Measurements from ENCODE around the gene TRIM75. TPM values are rescaled to one million over a fixed set of nuclear protein-coding genes. Genes with fewer than 3 reads are reported as not detected.
"Not testable (repeated sequence)": the region's sequence is repeated elsewhere in the genome, so short reads cannot be mapped to it uniquely, and the experiment has no call there.

Gene TRIM75
- polyA plus RNA-seq (ENCODE audit: insufficient read length in 12 of 12) = under 1 TPM in 6 of 12 donors, not detected in 6; 0.09 to 0.31 (median 0.16) TPM
- long read RNA-seq, donor 1 = 0 reads
- long read RNA-seq, donor 2 = 0 reads
- long read RNA-seq, donor 3 = 0 reads
- long read RNA-seq, donor 4 = 0 reads
- long read RNA-seq, donor 5 = 0 reads
- long read RNA-seq, donor 6 = 0 reads
- long read RNA-seq, donor 7 = 0 reads
- long read RNA-seq, donor 8 = 0 reads
- long read RNA-seq, donor 9 = 0 reads
- long read RNA-seq, donor 10 = 0 reads
- long read RNA-seq, donor 11 = 0 reads

DNA sequence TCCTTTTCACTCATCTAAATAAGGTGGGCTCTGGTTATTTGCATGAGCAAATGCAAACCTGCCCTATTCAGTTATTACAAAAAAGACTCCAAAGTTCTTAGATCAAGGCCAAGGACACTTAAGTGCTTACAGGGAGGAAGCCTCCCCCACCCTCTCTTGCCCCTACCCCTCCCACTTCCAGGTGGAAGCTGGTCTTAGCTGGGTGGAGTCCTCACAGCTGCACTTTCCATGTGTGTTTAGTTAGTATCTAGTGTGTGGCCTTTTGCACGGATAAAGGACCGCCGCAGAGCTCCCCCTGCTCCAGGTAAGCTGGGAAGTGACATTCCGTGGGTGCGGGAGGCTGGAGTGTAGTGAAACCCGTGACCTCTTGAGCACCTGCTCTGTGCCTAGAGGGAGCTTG, at the start of gene TRIM75:
TRIM75 (plus strand) TSS at position 222 of the 400 bp plus-strand sequence. CDS start 5,282 bp downstream, outside the sequence.
- no peak for DNase-seq

DNA sequence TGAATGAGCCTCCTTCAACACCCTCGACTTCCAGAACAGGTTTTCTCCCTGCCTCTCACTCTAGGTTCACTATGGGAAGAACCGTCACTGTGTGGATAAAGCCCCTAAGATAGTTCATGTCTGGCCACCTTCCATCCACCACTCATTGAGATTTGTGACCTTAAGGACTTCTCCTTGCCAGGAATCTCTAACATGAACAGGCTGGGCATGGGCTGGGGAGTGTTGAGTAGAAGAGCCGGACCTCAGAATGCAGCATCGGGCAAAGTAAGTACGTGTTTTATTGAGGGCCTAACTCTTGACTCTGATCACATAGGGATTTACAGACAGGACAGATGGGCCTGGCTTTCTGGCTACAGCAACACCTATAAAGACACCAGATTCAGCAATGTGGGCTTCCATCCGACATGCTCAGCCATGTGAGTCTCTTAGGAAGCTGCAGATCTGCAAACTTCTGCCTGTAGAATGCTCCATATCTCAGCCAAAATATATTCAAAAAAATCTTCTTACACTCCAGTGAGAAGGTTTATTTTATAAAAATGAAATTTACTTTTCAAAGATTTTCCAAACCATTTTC, 48.2 kb upstream of the TRIM75 start:
- no peak for DNase-seq

GRCh38 chr4:165006456-165006855, 47.2 kb upstream of the TRIM75 start:
- DNase-seq = no peak

DNA sequence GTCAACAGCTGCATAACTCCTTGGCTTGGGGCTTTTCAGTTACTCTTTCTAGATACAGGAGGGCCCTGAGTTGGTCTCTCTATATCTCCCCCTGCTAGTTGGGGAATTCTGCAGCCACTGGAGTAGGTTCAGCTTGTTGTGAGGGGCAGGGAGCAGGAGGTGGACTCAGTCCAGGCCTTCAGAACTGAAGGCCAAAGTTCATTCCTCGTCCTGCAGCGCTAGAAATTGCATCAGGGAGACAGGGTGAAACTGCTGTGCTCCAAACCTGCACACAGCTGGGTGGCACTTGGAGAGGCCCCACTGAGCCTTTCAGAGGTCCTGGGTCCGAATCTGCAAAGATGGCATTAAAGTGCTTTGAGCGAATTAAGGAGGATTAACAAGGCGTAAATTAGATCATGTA, 46.8 kb upstream of the TRIM75 start:
- DNase-seq = no peak

DNA sequence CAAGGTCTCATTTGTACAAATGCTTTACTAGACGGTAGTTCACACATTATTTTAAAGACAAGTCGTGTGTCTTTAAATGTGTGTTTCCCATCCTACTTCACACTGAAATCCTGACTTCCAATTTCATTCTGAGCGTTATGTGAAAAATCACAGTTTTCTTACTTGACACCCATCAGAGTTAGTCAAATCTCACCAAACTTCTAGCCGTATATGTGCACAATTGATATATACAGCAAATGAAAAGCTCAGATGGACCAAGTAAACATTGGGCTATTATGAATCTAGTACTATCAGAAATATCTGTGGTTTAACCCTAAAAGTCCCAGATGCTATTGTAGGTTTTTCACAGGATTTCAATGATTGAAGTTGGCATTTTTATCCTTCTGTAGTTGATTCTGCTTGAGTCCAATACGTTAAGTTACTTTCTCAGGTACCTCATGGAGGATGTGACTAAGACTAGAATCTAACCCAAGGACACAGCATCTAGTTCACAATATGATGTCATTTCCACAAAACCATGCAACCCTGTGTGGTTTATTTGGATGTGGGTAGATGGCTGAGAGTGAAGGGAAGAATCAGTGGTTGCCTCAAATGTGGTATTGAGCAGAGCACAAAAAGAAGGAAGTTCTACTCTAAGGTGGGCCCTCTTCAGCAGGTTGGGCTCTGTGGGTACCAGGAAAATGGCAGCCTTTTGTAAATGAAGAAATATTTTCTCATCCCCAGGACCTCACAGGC, 44.0 kb upstream of the TRIM75 start:
- DNase-seq = no peak

GRCh38 chr4:165010487-165010886, 43.2 kb upstream of the TRIM75 start:
- no peak for DNase-seq

DNA sequence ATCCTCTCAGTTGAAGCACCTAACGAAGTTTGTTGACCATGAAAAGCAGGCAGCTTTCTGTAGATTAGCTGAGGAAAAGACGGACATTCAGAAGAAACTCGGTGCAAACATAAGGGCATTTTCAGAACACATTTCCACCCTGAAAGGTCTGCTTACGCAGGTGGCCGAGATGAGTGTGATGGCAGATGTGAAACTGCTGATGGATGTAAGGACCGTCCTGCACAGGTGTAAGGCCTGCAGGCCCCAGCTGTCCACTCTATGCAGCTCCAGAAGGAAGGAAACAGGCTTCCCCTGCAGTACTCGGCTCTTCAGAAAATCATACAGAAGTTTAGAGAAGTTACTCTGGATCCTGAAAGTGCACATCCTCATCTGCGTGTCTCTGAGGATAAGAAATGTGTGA, 42.7 kb upstream of the TRIM75 start:
- DNase-seq = no peak

DNA sequence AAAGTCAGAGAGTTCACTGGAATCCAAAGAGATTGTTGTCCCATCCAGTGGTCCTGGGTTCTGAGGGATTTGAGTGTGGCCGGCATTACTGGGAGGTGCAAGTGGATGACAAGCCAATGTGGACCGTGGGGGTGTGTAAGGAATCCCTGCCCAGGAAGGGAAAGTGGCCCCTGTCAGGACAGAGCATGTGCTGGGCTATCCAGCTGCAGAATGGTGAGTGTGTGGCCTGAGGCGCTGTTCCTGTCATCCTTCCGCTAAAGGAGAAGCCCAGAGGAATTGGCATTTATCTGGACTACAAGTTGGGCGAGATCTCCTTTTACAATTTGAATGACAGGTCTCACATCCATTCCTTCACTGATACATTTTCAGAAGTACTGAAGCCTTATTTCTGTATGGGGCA, 42.3 kb upstream of the TRIM75 start:
- no peak for DNase-seq

- DNase-seq = no peak
Measured at GRCh38 chr4:165013691-165014090, 40.0 kb upstream of the TRIM75 start.

DNA sequence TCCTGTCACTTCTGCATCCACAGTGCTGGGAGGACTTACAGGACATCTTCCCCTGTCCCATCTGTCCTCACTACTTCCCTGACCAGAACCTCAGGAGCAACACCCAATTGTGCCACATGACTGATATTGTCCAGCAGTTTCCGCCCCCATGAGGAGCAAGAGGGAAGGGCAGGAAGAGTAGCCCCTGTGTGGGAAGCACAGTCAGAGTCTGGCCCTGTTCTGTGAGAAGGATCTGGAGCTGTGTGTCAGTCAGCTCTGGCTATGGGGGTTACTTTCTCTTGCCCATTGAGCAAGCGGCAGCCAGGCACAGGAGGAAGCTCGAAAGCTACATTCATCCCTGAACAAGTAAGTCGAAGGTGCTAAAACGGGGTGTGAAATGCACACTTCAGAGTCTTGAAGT, 36.7 kb upstream of the TRIM75 start:
- no peak for DNase-seq

DNA sequence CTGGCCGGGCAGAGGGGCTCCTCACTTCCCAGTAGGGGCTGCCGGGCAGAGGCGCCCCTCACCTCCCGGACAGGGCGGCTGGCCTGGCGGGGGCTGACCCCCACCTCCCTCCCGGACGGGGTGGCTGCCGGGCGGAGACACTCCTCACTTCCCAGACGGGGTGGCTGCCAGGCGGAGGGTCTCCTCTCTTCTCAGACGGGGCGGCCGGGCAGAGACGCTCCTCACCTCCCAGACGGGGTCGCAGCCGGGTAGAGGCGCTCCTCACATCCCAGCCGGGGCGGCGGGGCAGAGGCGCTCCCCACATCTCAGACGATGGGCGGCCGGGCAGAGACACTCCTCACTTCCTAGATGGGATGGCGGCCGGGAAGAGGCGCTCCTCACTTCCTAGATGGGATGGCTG, 33.7 kb upstream of the TRIM75 start:
- DNase-seq = not testable (repeated sequence)

DNA sequence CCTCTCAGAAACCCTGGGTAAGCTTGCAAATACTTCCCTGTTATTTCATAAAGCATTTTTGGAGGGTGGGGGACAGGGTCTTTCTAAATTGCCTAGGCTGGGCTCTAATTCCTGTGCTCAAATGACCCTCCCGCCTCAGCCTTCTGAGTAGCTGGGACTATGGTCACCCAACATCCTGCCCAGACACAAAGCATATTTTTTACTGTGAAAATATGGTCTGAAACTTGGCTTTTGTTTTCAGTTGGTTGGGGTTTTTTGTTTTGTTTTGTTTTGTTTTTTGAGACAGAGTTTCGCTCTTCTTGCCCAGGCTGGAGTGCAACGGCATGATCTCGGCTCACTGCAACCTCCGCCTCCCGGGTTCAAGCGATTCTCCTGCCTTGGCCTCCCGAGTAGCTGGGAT, 27.9 kb upstream of the TRIM75 start:
- DNase-seq = not testable (repeated sequence)

DNA sequence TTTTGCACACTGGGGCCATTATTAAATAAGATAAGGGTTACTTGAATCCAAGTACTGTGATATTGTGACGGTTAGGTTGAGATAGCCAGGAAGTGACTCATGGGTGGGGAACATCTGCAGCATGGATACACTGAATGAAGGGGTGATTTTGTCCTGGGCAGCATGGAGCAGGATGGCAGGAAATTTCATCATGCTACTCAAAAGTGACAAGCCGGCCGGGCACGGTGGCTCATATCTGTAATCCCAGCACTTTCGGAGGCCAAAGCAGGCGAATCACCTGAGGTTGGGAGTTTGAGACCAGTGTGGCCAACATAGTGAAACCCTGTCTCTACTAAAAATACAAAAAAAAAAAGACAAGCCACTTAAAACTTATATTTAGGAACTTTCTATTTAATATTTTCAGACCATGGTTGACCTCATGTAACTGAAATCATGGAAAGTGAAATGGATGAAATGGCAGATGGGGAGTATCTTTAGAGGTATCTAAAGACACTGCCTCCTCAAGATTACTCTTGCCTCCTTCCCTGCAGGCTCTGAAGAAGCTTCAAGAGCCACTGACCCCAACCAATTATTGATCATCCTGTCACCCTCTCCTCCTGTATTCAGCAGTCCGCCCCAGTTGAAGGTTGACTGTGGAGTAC, 25.8 kb upstream of the TRIM75 start:
- DNase-seq = no peak

GRCh38 chr4:165031436-165032211, 22.0 kb upstream of the TRIM75 start, which contains the start of gene TRIM60:
Gene TRIM60, plus strand, starts transcription at chr4:165031999. Its CDS starts 8,074 bp downstream, at chr4:165040073.
- DNase-seq = no peak

- DNase-seq = no peak
Measured at GRCh38 chr4:165048170-165048569, 5.5 kb upstream of the TRIM75 start.

GRCh38 chr4:165052627-165053026, 1.0 kb upstream of the TRIM75 start:
- no peak for DNase-seq

- no peak for DNase-seq
Measured at GRCh38 chr4:165055601-165056000, 1.9 kb downstream of the TRIM75 start.

GRCh38 chr4:165058666-165059065, 5.0 kb downstream of the TRIM75 start:
- peak; percentile 44 for DNase-seq

- DNase-seq = no peak
Measured at GRCh38 chr4:165059386-165059785, 5.7 kb downstream of the TRIM75 start.

DNA sequence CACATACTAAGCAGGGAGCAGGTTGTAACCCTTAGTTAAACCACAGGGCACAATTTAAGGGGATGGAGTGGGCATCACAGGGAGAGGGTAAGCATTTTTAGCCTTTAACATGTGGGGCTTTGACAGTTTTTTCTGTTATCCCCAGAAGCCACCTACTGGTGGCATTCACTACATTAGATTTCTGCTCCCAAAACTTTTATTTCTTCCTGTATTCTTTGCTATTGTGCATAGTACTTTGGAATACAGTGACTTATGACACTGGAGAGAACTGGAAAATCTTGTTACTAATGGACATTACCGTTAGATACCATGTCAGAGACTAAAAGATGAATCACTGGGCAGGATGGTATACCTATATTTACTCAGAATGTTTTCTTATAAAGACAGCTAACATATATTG, 7.3 kb downstream of the TRIM75 start:
- DNase-seq = no peak

- DNase-seq = no peak
Measured at GRCh38 chr4:165070560-165070959, 16.9 kb downstream of the TRIM75 start.

GRCh38 chr4:165073346-165073745, 19.7 kb downstream of the TRIM75 start:
- DNase-seq = not testable (repeated sequence)
